Activated T-helper 9 cell treated with anti-CD3 and anti-CD28 coated beads, Interleukin-2, amount 50 U/mL, for 16 hours (primary cell): ENCODE data around the gene TUBA3D.
"Not testable (repeated sequence)": the region's sequence is repeated elsewhere in the genome, so short reads cannot be mapped to it uniquely, and the experiment has no call there.

ENCODE experiments used
- DNase-seq: peaks from one replicate; pipeline ENCODE4 v3.0.0-alpha.2; 2020; ENCODE audit warnings: low read depth

TUBA3D gene

DNA sequence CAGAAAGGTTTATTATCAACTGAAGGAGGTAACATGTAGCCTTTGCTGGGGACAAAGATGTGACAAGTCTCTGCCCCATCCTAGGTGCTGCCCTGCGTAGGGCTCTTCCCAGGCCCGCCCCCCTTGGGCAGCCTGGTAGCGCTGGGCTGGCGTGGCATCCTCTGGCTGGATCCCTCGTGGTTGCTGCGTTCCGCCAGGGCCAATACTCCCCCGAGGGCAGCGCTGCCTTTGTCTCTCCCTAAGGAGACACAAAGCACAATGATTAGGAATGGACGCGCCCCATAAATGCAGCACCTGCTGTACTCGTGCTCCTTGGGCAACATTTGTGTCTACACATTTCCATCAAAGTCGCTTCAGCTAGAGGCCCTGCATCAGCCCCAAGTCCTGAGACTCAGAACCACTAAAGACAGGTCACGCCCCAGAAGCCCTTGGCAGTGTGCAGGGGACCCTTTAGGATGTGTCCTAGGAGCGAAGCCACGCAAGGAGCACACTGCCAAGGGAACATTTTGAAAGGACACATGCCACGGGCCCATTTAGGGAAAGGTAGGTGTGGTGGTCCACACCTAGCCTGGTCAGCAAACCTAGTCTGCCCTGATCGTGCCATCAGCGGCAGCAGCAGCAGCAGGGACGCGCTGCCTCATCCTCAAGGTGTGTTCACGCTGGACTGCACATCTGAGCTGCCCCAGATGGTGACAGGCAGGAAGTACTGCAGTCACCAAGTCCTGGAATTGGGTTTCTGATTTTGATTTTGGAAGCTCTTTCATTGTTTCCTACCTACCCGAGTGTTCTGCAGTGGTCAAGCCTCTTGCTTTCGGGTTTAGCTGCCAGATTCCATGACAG is 8.3 kb downstream of the TUBA3D start:
- not testable (repeated sequence) for DNase-seq

DNA sequence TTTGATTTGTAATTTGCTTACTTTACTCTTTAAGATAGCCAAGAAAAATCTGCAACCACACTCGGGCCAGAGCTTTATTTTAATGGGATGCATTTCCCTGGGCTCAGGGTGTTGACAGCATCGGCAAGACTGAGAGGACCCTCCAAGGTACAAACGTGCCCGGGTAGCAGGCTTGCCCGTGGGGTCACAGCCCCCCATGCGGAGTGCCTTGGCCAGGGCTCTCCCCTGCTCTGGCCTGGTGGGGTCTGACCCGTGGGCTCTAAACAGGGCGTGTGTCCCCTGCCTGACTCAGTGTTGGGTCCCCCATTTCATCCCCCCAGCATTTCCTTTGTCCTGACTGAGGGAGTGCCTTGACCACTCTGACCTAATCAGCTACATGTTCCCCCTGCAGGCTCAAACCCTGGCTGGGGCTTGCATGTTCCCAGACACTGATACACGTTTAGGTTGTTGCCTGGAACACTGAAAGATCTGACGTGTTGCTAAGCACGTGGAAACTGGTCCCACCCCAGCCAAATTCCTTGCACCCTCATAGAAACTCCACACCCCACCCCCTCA is 9.1 kb downstream of the TUBA3D start:
- DNase-seq, result not testable (repeated sequence)

DNA sequence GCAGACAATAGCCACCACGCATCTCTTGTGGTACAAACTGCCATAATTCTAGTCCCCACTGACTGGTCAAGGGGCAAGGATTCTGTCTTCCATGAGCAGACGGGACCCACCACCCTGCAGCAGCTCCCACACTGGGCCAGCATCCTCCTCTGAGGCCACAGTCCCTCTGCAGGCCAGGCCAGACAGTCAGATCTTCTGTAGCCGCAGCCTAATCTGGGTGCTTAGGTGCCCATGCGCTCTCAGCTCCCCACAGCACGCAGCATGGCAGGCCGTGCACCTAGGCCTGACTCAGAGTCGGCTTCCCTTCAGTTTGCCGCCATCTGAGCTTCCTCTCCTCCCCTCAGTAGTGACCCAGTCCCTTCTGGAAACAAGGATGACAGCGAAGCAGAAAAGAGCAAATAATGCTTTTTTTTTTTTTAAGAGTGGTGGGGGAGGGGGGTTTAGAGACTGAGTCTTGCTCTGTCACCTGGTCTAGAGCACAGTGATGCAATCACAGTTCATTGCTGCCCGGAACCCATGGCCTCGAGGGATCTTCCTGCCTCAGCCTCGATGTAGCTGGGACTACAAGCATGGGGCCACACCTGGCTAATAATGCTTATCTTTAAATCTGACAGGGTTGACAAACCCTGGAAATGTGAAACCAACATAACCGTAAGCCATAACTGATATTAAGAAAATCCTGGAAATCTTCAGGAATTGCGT is 10.4 kb downstream of the TUBA3D start:
- not testable (repeated sequence) for DNase-seq

- DNase-seq, result no peak
Measured at GRCh38 chr2:131488306-131489205, 12.6 kb downstream of the TUBA3D start.

DNA sequence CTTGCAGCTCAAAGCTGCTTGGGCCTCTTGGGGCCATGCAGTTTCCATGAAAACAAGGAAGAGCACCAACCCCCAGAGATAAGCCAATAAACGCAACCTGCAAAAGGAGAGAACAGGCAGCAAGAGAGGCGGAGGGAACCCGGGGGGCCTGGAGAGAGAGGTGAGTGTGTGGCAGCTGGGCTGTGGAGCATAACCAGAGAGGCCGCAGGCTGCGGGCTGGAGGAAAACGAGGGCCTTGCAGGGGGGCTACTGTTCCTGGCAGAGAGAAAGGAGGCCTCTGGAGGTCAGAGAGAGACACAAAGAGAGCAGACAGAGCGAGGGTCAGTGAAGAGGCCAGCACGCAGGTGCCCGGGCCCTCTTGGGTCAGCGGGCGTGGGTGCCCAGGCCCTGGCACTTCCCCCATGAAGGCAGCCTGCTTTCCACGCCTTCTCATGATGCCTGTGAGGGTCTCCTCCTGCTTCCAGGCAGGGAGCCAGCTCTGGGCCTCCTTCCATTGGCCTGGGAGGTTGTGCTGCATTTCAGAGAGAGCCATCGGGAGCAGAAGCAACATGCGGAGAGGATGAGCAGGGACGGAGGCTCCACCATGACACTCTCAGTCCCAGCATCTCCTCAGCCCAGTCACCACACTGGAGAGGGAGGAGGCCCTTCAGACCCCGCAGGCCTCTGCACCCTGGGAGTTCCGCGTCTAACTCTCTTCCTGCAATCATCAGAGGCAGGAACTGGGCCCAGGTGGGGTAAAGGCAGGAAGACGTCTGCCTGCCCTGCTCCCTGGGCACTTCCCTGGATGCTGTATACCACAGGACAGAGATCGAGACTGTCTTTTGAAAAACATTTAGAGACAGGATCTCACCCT is 14.9 kb downstream of the TUBA3D start:
- DNase-seq, result not testable (repeated sequence)

GRCh38 chr2:131491469-131491836 is 15.5 kb downstream of the TUBA3D start:
- not testable (repeated sequence) for DNase-seq

- not testable (repeated sequence) for DNase-seq
Measured at GRCh38 chr2:131492015-131492417, 16.1 kb downstream of the TUBA3D start, which contains the start of gene MZT2A. Gene MZT2A (minus strand): TSS chr2:131492397. CDS start chr2:131492376, 21 bp downstream.

GRCh38 chr2:131492418-131493198 is 16.7 kb downstream of the TUBA3D start:
- peak; percentile 88 for DNase-seq

- no peak for DNase-seq
Measured at GRCh38 chr2:131493199-131493968, 17.5 kb downstream of the TUBA3D start.

DNA sequence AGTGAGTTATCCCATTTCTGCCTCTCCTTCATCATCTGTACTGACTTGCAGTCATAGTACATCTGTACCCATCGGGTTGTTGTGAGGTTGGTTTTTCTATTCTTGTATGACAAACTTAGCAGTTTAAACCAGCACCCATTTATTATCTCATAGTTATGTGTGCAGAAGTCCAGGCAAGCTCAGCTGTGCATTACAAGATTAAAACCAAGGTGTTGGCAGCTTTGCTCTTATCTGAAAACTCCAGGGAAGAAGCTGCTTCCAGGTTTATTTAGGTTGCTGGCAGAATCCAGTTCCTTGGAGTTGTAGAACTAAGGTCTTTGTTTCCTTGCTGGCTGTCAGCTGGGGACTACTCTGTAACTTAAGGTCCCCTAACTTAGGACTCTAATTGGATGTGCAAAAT is 19.6 kb downstream of the TUBA3D start:
- DNase-seq, result not testable (repeated sequence)

GRCh38 chr2:131498321-131498973 is 22.5 kb downstream of the TUBA3D start:
- DNase-seq, result not testable (repeated sequence)

GRCh38 chr2:131503587-131503986 is 27.7 kb downstream of the TUBA3D start:
- not testable (repeated sequence) for DNase-seq

DNA sequence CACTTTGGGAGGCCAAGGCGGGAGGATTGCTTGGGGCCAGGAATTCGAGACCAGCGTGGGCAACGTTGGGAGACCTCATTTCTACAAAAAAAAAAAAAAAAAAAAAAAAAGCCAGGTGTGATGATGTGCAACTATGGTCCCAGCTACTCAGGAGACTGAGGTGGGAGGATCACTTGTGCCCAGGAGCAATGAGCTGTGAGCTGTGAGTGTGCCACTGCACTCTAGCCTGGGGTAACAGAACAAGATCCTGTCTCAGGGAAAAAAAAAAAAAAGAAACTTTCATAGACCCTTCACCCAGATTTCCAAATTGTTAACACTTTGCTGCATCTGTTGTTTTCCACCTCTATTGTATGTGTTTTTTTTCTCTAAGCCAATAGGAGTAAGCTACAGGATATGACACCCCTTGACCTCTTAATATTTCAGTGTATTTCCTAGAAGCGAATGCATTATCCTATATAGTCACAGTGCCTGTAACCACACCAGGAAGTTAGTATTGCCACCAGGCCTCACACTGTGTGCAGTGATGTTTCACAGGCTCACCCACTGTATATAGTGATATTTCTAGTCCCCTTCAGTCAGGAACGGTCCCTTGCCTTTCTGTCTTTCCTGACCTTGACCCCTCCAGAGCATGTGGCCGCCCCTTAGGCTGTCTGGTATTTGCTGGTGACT is 28.3 kb downstream of the TUBA3D start:
- not testable (repeated sequence) for DNase-seq

- DNase-seq, result no peak
Measured at GRCh38 chr2:131509615-131510014, 33.7 kb downstream of the TUBA3D start.

DNA sequence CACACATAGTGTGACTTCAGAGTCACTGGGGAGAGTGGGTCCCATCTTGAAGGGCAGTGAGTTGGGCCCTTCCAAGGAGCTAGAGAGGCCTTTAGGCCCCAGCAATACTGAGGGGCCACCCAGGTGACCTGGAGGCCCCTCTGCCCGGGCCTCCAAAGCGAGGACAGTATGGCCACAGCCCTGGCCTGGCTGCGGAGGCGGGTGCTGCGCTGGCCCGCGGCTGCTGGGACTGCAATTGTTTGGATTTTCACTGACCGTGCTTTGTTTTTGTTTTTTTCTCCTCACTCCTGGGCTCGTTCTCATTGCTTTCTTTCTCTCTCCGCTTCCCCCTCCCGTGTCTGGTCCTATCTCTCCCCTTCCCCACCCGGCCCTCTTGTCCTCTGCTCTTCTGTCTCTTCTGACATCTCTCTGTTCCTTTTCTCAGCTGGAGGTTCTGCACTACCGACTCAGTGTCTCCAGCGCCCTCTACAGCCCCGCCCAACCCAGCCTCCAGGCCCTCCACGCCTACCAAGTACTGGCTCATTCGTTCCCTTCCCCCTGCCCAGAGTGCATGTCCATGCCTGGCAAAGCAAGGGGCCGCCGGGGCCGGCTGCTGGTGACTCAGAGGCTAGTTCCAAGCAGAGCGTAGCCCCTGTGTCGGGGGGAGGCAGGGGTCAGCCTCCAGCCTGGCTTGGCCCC is 35.5 kb downstream of the TUBA3D start:
- not testable (repeated sequence) for DNase-seq

DNA sequence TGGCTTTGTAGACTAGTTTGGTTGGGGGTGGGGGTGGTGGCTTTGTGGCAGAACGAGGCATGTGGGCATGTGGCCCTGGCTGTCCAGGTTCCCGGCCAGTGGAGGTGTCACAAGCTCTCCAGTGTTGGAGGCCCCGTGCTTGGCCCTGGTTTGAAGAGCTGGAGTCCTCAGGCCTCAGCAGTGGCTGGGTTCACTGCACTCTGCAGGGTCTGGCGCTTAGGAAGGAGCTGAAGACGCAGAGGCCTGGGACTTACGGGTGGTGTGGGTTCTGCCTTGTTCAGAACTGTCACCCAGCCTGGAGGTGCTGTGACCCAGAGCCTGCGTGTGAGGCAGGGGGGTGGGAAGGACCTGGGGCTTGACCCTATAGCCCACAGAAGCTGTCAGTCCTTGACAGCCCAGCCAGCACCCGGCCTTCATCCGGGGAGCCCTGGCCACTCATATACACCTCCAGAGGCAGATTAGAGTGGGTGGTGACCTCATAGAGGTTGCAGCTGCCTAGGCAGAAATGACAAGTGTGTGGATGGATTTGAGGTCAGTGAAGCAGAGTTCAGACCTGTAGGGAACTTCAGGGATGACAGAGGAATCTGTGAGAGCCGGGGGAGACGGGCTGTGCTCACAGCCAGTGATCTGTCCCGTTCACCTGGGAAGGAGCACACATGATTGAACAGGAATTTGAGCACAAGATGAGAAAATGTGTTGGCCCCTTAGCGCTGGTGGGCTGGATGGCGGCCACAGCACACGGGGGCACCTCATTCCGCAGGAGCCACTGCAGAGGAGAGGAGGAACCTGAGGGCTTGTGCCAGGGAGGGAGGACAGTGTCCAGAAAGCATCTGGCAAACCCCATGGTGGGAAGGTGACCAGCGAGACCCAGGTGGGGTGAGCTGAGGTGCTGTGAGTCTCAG is 36.3 kb downstream of the TUBA3D start:
- not testable (repeated sequence) for DNase-seq
